GM23248 (cell line): ENCODE data around the gene AGRP. TPM values are rescaled to one million over a fixed set of nuclear protein-coding genes. Genes with fewer than 3 reads are reported as not detected.

ENCODE experiments used
- DNase-seq: peaks from one replicate; pipeline ENCODE4 v3.0.0-alpha.2; 2015
- H2AFZ ChIP-seq: fragments of 200-600 bp; sonication (generic); 2 replicates; pipeline ENCODE4 v1.6.1; 2016; ENCODE audit warnings: antibody characterized with exemption
- H3F3A ChIP-seq: fragments of 200-600 bp; sonication (generic); 2 replicates; pipeline ENCODE4 v1.6.1; 2016; ENCODE audit warnings: mild to moderate bottlenecking, antibody characterized with exemption, mixed run types; ENCODE audit not compliant: insufficient read depth
- H3K27ac ChIP-seq: fragments of 200-600 bp; sonication (generic); 2 replicates; pipeline ENCODE4 v1.5.1; 2016; ENCODE audit warnings: mild to moderate bottlenecking
- H3K27me3 ChIP-seq: fragments of 200-600 bp; sonication (generic); replicated peaks from 2 replicates; pipeline ENCODE4 v1.6.1; 2016; ENCODE audit warnings: mild to moderate bottlenecking; ENCODE audit not compliant: insufficient read depth
- H3K36me3 ChIP-seq: fragments of 200-600 bp; sonication (generic); 2 replicates; pipeline ENCODE4 v1.6.1; 2016; ENCODE audit warnings: low read depth, mild to moderate bottlenecking
- H3K4me1 ChIP-seq: fragments of 200-600 bp; sonication (generic); 2 replicates; pipeline ENCODE4 v1.6.1; 2016; ENCODE audit warnings: mild to moderate bottlenecking; ENCODE audit not compliant: insufficient read depth
- H3K4me2 ChIP-seq: fragments of 200-600 bp; sonication (generic); one replicate; pipeline ENCODE4 v1.6.1; 2016; ENCODE audit warnings: mild to moderate bottlenecking; ENCODE audit not compliant: unreplicated experiment
- H3K4me3 ChIP-seq: fragments of 200-600 bp; sonication (generic); 2 replicates; pipeline ENCODE4 v1.5.1; 2016; ENCODE audit warnings: mild to moderate bottlenecking
- H3K79me2 ChIP-seq: fragments of 200-600 bp; sonication (generic); 2 replicates; pipeline ENCODE4 v1.6.1; 2016; ENCODE audit warnings: mild to moderate bottlenecking; ENCODE audit not compliant: insufficient read depth
- H3K9ac ChIP-seq: fragments of 200-600 bp; sonication (generic); 2 replicates; pipeline ENCODE4 v1.6.1; 2016; ENCODE audit warnings: mild to moderate bottlenecking
- H3K9me2 ChIP-seq: fragments of 200-600 bp; sonication (generic); 2 replicates; pipeline ENCODE4 v1.6.1; 2016; ENCODE audit warnings: mixed run types, mild to moderate bottlenecking, moderate library complexity; ENCODE audit not compliant: insufficient read depth
- H3K9me3 ChIP-seq: fragments of 200-600 bp; sonication (generic); one replicate; pipeline ENCODE4 v1.6.1; 2017; ENCODE audit warnings: low read depth
- H4K20me1 ChIP-seq: fragments of 200-600 bp; sonication (generic); 2 replicates; pipeline ENCODE4 v1.6.0; 2016; ENCODE audit not compliant: insufficient read depth
- EZH2 ChIP-seq: fragments of 200-600 bp; sonication (generic); IDR thresholded peaks from 2 replicates; pipeline ENCODE4 v1.6.1; 2018; ENCODE audit warnings: antibody characterized with exemption, mild to moderate bottlenecking; ENCODE audit not compliant: insufficient read depth, poor library complexity, severe bottlenecking
- EZH2phosphoT487 ChIP-seq: fragments of 200-600 bp; sonication (generic); IDR thresholded peaks from 2 replicates; pipeline ENCODE4 v1.6.1; 2018; ENCODE audit warnings: antibody characterized with exemption, moderate library complexity, mild to moderate bottlenecking, low read depth; ENCODE audit not compliant: insufficient read depth
- WGBS, 2 experiments: methylation state at CpG; one replicate each; pipeline ENCODE4 v1.1.6; 2015 to 2017; ENCODE audit warnings: low lambda C conversion rate in 2 of 2, low coverage in 1 of 2; ENCODE audit errors: missing lambda C conversion rate in 2 of 2; 5-methylcytosine and 5-hydroxymethylcytosine counted together
- in situ Hi-C: fragments of 300-500 bp; cut with MboI; formaldehyde crosslinking; loops from 2 replicates; pipeline ENCODE4 v1.15.0; 2020
- polyA plus RNA-seq: library from polyadenylated mRNA; unstranded; fragments of >200 nt; fragmentation: Nextera tagmentation; extraction: Ambion mirVana; gene quantifications from 2 replicates; pipeline ENCODE4 v1.2.1, GENCODE V29; 2016
- total RNA-seq: library from RNA; depleted of rRNA; stranded (reverse); fragments of >200 nt; shearing (Covaris generic); gene quantifications from 2 replicates; pipeline ENCODE4 v1.2.3, GENCODE V29; 2014

AGRP gene
- total and polyA plus RNA-seq, 2 experiments from 2014 or later: not detected

DNA sequence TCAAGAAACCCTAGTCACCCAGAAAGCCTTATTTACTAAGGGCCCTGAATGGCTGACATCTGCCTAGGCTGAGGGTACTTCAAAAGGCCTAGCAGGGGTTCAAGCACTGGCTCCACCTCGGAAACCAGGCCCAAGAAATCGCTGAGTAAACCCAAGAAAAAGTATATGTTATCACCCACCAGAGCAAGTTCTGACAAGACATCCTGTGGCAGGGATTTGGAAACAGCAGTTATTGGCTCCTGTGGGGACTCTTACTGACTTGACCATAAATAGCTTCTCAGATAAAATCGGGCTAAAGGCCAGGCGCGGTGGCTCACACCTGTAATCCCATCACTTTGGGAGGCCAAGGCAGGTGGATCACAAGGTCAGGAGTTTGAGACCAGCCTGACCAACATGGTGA lies 14.6 kb downstream of the AGRP start:
- H3K79me2 ChIP-seq: peaks cover 100% of the 10 kb centered on the region

DNA sequence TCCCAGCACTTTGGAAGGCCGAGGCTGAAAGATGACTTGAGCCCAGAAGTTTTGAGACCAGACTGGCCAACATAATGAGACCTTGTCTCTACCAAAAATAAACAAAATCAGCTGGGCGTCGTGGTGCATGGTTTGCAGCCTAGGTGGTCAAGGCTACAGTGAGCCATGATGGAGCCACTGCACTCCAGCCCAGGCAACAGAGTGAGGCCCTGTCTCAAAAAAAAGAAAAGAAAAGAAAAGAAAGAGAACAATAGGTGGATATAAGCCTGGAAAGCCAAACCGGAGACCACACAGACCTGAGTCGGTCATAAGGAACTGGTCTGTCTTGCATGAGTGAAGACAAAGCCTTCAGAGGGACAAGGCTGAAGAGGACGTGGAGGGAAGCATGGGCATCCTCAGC lies 16.8 kb downstream of the AGRP start:
- no peak overlapping the region for H3K4me3 ChIP-seq
- no peaks in the 10 kb centered on the region for H3K9me2 ChIP-seq
- H3K4me1 ChIP-seq: peaks cover 4% of the 10 kb centered on the region; the same call in 1 of the 2 replicates
- H3K36me3 ChIP-seq: no peaks in the 10 kb centered on the region
- no peaks in the 10 kb centered on the region for H3K9me3 ChIP-seq
- H3K27ac ChIP-seq: no peak overlapping the region
- H2AFZ ChIP-seq: no peak overlapping the region
- H3K4me2 ChIP-seq: no peak overlapping the region
- peaks cover 6% of the 10 kb centered on the region; the same call in 1 of the 2 replicates for H3F3A ChIP-seq
- no peak overlapping the region for H3K9ac ChIP-seq
- no peaks in the 10 kb centered on the region for H3K27me3 ChIP-seq
- no peak for DNase-seq
- in situ Hi-C loops: no loop called here
- peaks cover 99% of the 10 kb centered on the region for H3K79me2 ChIP-seq
- peaks cover 17% of the 10 kb centered on the region for H4K20me1 ChIP-seq
- TF ChIP-seq EZH2: no peak
- WGBS, 2 experiments: 95% methylated on average over 6 of the region's 6 CpGs

More for the DNA sequence above, 14.6 kb downstream of the AGRP start:
- Histone ChIP-seq H3K36me3 (no peaks in the 10 kb centered on the region), H4K20me1 (peaks cover 27% of the 10 kb centered on the region), H3K27me3 (no peaks in the 10 kb centered on the region), H3K4me3 (no peak overlapping the region), H3K9me2 (no peaks in the 10 kb centered on the region), H3K4me2 (no peak overlapping the region), H3F3A (peaks cover 6% of the 10 kb centered on the region; the same call in 1 of the 2 replicates), H3K4me1 (peaks cover 4% of the 10 kb centered on the region; the same call in 1 of the 2 replicates), H3K27ac (no peak overlapping the region), H2AFZ (no peak overlapping the region), H3K9me3 (no peaks in the 10 kb centered on the region), H3K9ac (no peak overlapping the region)
- DNase-seq: no peak
- in situ Hi-C loops: no loop called here
- 79 to 83% methylated on average over 5 of the region's 5 CpGs for WGBS, 2 experiments
- TF ChIP-seq EZH2: no peak
- TF ChIP-seq EZH2phosphoT487: no peak

DNA sequence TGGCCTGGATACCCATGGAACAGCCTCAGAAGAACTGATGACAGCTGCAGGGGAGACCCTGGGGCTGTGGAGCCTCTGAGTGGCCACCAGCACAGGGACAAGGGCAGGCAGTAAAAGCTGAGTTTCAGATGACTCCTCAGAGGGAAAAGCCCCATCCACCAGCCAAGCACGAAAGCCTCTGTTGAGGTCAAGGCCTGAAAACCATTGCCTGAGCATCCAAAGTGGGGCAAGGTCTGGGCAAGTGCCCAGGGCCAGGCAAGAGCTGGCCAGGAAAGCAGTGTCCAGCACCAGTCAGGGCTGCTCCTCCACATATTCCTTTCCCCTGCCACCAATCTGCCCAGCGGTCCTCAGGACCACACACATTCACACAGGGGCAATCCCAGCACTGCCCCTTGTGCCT lies 18.8 kb downstream of the AGRP start:
- WGBS, 2 experiments: 97 to 100% methylated on average over 2 of the region's 2 CpGs

DNA sequence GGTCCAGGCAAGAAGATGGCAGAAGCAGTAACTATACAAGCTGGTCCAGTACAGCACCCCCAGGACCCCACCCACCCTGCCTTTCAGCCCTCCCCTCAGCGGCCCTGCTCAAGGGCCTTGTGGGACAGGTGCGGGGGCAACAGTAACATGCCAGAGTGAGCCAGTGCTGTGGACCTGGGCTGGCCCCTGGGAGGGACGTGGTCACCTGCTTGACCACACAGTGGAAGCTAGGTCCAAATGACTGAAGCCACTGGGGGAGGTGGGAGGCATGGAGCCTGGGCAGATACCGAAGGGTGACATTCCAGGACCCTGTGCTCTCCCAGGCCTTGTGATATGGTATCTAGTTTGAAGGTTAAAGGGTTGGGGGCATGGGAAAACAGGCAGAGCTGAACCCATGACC lies 19.7 kb downstream of the AGRP start:
- TF ChIP-seq EZH2 (no peak), EZH2phosphoT487 (no peak)
- Histone ChIP-seq H3K4me1 (peaks cover 17% of the 10 kb centered on the region), H4K20me1 (peaks cover 5% of the 10 kb centered on the region), H3K27ac (no peak overlapping the region), H3K27me3 (no peaks in the 10 kb centered on the region), H3K9ac (no peak overlapping the region), H3K4me2 (no peak overlapping the region), H3K9me3 (no peaks in the 10 kb centered on the region), H3F3A (peaks cover 6% of the 10 kb centered on the region; the same call in 1 of the 2 replicates), H3K36me3 (no peaks in the 10 kb centered on the region), H3K4me3 (no peak overlapping the region), H2AFZ (no peak overlapping the region), H3K79me2 (peaks cover 99% of the 10 kb centered on the region), H3K9me2 (no peaks in the 10 kb centered on the region)
- 95 to 100% methylated on average over 4 of the region's 4 CpGs for WGBS, 2 experiments
- in situ Hi-C loops: no loop called here
- DNase-seq: no peak

More for the DNA sequence above, 18.8 kb downstream of the AGRP start:
- Histone ChIP-seq H3F3A (peaks cover 6% of the 10 kb centered on the region; the same call in 1 of the 2 replicates), H3K9me3 (no peaks in the 10 kb centered on the region), H3K27me3 (no peaks in the 10 kb centered on the region), H3K4me2 (no peak overlapping the region), H3K4me3 (no peak overlapping the region), H3K4me1 (peaks cover 9% of the 10 kb centered on the region), H3K36me3 (no peaks in the 10 kb centered on the region), H3K9me2 (no peaks in the 10 kb centered on the region), H2AFZ (no peak overlapping the region), H3K27ac (no peak overlapping the region), H3K9ac (no peak overlapping the region), H3K79me2 (peaks cover 99% of the 10 kb centered on the region), H4K20me1 (peaks cover 7% of the 10 kb centered on the region)
- no peak for TF ChIP-seq EZH2
- no peak for TF ChIP-seq EZH2phosphoT487
- DNase-seq: no peak
- in situ Hi-C loops: no loop called here

DNA sequence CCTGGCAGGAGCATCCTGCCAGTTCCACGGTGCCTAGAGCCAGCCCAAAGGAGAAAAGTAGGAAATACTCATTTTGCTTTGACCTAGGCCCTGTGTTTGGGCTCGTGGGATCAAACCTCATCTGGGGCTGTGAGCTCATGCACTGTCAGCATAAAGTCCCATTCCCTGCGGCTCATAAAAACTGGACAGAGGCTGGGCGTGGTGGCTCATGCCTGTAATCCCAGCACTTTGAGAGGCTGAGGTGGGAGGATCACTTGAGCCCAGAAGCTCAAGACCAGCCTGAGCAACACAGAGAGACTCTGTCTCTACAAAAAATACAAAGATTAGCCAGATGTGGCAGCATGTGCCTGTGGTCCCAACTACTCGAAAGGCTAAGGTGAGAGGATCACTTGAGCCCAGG lies 20.3 kb downstream of the AGRP start:
- WGBS, 2 experiments: 46 to 56% methylated on average over 5 of the region's 5 CpGs
- TF ChIP-seq EZH2 (no peak), EZH2phosphoT487 (no peak)
- Histone ChIP-seq H2AFZ (no peak overlapping the region), H3K27ac (no peak overlapping the region), H3K4me3 (no peak overlapping the region), H3K9ac (peak overlapping the region; percentile 40; the same call in 1 of the 2 replicates), H3K4me1 (peaks cover 24% of the 10 kb centered on the region), H3K79me2 (peaks cover 93% of the 10 kb centered on the region), H4K20me1 (peaks cover 3% of the 10 kb centered on the region), H3K9me2 (no peaks in the 10 kb centered on the region), H3K27me3 (no peaks in the 10 kb centered on the region), H3K9me3 (no peaks in the 10 kb centered on the region), H3K4me2 (no peak overlapping the region), H3K36me3 (no peaks in the 10 kb centered on the region), H3F3A (peaks cover 6% of the 10 kb centered on the region; the same call in 1 of the 2 replicates)
- DNase-seq: peak; percentile 45
- in situ Hi-C loops: no loop called here
